Ishikawa (cell line): Measurements from ENCODE around the gene HOXB7.

Experiments
- CEBPB ChIP-seq: IDR thresholded peaks from 2 replicates; pipeline ENCODE4 v1.6.1; 2012
- CREB1 ChIP-seq: IDR thresholded peaks from 2 replicates; pipeline ENCODE4 v1.6.1; 2012; ENCODE audit warnings: low read depth
- EGR1 ChIP-seq: IDR thresholded peaks from 2 replicates; pipeline ENCODE4 v1.6.1; 2012
- EP300 ChIP-seq: IDR thresholded peaks from 2 replicates; pipeline ENCODE4 v1.6.1; 2012; ENCODE audit warnings: borderline replicate concordance
- FOXM1 ChIP-seq: IDR thresholded peaks from 2 replicates; pipeline ENCODE4 v1.6.1; 2012; ENCODE audit warnings: low read depth, borderline replicate concordance
- NFIC ChIP-seq: IDR thresholded peaks from 2 replicates; pipeline ENCODE4 v1.6.1; 2012
- RAD21 ChIP-seq: IDR thresholded peaks from 2 replicates; pipeline ENCODE4 v1.6.1; 2012; ENCODE audit warnings: low read depth
- TAF1 ChIP-seq: IDR thresholded peaks from 2 replicates; pipeline ENCODE4 v1.6.1; 2012; ENCODE audit warnings: low read depth, mild to moderate bottlenecking
- TCF12 ChIP-seq: IDR thresholded peaks from 2 replicates; pipeline ENCODE4 v1.6.1; 2012; ENCODE audit warnings: low read depth
- TEAD4 ChIP-seq: IDR thresholded peaks from 2 replicates; pipeline ENCODE4 v1.6.1; 2012
- YY1 ChIP-seq: IDR thresholded peaks from 2 replicates; pipeline ENCODE4 v1.6.1; 2012; ENCODE audit warnings: low read depth
- ZBTB7A ChIP-seq: IDR thresholded peaks from 2 replicates; pipeline ENCODE4 v1.6.1; 2012; ENCODE audit warnings: low read depth
- TF ChIP-seq, protein P1 (sequence below): IDR thresholded peaks from 2 replicates; pipeline ENCODE4 v1.6.1; 2012
- TF ChIP-seq, protein P2 (sequence below): IDR thresholded peaks from 2 replicates; pipeline ENCODE4 v1.6.1; 2012
- TF ChIP-seq, protein P3 (sequence below): IDR thresholded peaks from 2 replicates; pipeline ENCODE4 v1.6.1; 2012; ENCODE audit warnings: low read depth, mild to moderate bottlenecking

The HOXB7 gene

DNA sequence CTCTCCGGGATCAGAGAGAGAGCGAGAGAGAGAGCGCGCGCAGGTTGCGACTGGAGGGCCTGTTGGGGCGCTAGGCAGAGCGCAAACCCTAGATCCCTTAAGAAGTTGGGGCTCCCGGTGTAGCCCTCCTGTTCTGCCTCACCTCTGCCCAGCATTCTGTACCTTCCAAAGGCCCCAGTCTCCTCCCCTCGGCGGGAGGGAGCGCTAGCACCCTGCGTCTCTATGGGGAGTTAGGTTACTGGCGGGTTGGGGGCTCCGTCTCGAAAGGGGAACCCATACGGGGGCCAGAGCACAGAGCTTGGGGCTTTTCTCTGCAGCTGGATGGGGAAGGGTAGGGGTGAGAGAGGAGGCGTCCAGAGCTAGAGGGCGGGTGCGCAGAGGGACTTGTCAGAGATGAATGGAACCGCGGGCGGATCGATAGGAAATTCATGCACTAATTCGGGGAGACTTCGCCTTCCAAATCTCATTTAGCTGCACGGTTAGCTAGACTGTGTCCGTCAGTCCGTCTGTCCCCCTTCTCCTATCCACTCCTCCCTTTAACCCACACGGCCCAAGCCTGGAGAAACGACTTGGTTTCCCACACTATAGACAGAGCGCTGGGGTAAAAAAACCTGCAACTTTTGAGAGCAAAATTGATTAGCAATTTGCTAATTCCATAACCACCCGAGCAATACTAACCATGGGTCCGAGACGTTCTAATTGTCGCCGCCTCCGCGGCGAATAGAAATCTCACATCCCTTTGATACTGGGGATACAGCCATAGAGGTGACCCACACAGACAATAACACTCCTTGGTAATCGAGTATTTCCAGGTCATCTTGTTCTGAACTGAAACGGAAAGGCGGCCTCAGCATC lies 32.0 kb downstream of the HOXB7 start:
- TF ChIP-seq TCF12: no peak
- TF ChIP-seq NFIC: no peak
- no peak for TF ChIP-seq FOXM1
- TF ChIP-seq ZBTB7A: no peak
- no peak for TF ChIP-seq EP300
- no peak for TF ChIP-seq CREB1
- TF ChIP-seq CEBPB: no peak
- no peak for TF ChIP-seq YY1
- TF ChIP-seq, protein P1, sequence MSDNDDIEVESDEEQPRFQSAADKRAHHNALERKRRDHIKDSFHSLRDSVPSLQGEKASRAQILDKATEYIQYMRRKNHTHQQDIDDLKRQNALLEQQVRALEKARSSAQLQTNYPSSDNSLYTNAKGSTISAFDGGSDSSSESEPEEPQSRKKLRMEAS: no peak
- TF ChIP-seq TEAD4: no peak
- no peak for TF ChIP-seq TAF1
- TF ChIP-seq, protein P2, sequence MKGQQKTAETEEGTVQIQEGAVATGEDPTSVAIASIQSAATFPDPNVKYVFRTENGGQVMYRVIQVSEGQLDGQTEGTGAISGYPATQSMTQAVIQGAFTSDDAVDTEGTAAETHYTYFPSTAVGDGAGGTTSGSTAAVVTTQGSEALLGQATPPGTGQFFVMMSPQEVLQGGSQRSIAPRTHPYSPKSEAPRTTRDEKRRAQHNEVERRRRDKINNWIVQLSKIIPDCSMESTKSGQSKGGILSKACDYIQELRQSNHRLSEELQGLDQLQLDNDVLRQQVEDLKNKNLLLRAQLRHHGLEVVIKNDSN: no peak
- TF ChIP-seq, protein P3, sequence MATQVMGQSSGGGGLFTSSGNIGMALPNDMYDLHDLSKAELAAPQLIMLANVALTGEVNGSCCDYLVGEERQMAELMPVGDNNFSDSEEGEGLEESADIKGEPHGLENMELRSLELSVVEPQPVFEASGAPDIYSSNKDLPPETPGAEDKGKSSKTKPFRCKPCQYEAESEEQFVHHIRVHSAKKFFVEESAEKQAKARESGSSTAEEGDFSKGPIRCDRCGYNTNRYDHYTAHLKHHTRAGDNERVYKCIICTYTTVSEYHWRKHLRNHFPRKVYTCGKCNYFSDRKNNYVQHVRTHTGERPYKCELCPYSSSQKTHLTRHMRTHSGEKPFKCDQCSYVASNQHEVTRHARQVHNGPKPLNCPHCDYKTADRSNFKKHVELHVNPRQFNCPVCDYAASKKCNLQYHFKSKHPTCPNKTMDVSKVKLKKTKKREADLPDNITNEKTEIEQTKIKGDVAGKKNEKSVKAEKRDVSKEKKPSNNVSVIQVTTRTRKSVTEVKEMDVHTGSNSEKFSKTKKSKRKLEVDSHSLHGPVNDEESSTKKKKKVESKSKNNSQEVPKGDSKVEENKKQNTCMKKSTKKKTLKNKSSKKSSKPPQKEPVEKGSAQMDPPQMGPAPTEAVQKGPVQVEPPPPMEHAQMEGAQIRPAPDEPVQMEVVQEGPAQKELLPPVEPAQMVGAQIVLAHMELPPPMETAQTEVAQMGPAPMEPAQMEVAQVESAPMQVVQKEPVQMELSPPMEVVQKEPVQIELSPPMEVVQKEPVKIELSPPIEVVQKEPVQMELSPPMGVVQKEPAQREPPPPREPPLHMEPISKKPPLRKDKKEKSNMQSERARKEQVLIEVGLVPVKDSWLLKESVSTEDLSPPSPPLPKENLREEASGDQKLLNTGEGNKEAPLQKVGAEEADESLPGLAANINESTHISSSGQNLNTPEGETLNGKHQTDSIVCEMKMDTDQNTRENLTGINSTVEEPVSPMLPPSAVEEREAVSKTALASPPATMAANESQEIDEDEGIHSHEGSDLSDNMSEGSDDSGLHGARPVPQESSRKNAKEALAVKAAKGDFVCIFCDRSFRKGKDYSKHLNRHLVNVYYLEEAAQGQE: no peak
- TF ChIP-seq EGR1: no peak

DNA sequence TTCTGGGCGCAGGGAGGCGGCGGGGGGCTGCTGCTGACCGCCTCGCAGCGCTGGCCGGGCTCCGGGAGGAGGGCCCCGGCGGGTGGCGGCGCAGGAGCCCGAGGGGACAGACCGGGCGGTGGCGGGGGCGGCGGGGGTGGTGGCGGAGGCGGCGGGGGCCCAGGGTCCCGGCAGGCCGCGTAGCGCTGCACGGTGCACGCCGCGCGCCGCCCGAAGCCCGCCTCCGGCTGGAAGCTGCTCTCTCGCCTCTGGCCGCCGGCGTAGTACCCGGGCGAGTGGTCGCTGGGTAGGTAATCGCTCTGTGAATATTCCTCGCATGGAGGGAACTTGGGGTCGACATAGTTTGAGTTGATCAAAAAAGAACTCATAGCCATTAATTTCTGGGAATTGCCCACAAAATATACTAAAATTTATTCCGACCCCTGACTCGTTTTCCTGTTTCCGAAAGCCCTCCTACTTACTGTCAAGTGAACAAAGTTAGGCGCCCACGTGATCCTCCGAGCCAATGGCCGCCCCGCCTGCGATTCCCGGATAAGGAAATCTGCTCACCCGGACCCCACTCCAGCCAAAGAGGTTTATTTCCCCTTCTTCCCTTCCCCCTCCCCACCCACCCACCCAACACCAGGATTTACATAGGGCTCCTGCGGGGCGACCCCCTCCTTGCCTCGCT lies 32.7 kb downstream of the HOXB7 start, which contains the start of gene HOXB4:
TSS of gene HOXB4 (minus strand) at position 405 of the 670 bp plus-strand sequence. CDS start at position 374, 31 bp downstream.
- TF ChIP-seq TEAD4 (no peak), TCF12 (no peak), CEBPB (no peak), YY1 (no peak)
- TF ChIP-seq, protein P2: peak; percentile 89

DNA sequence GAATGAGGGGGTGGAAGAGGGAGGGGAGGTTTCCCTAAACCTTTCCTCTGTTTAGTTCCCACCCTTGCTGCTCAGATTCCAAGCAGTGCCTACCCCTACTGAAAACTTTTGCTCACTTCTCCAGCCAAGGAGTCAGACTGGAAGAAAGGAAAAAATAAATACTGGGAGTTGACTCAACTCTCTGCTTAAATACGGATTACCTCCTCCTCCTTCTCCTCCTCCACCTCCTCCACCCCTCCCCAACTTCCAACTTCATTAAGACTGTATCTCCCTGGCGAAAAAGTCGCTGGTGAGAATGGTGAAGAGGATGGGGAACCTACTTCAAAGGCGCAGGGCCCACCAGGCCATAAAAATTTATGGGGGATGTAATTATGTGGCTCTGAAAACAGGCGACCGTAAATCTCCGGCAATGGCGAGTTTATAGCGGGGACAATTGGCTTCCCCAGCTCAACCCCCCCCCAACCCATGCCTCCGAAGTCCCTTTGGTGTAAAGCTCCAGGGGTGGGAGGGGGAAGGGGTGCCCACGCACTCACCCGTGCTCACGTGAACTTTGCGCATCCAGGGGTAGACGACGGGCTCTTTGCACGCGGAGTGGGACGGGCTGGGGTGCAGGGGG lies 33.4 kb downstream of the HOXB7 start:
- TF ChIP-seq TEAD4 (0 out of 2 replicates have a peak, but pooled peaks have one; percentile 11), ZBTB7A (no peak), TCF12 (no peak), EP300 (peak; percentile 62), CEBPB (no peak), FOXM1 (no peak), YY1 (no peak), EGR1 (peak; percentile 40; the same call in 1 of the 2 replicates), NFIC (peak; percentile 39; the same call in 1 of the 2 replicates), RAD21 (no peak), CREB1 (no peak), TAF1 (no peak)
- TF ChIP-seq, protein P1: no peak
- TF ChIP-seq, protein P2: no peak
- TF ChIP-seq, protein P3: no peak

DNA sequence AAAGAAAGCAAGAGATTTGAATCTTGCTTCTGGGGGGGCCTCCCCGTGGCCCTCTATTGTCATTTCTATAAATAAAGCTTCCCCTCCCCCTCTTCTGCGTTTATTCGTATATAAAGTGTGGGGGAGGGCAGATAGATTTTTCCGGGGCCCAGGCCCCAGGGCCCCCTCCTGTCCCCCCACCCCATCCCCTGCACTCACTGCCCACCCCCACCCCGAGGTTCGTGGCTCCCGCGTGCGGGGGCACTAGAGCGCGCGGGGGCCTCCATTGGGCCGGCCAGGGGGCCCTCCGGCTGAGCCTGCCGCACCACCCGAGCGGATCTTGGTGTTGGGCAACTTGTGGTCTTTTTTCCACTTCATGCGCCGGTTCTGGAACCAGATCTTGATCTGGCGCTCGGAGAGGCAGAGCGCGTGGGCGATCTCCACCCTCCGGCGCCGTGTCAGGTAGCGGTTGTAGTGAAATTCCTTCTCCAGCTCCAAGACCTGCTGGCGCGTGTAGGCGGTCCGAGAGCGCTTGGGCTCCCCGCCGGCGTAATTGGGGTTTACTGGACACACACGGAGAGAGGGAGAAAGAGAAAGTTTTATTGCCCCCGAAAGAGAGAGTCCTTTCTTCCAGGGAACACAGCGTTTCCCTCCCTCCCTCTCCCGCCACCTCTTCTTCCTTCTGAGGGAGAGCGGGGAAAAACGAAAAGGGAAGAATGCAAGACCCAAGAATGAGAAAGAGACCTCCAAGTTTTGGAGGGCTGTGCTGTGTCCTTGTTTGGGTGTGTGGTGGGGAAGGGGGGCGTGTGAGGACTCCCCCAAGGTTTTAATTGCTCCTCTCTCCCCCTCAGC lies 34.1 kb downstream of the HOXB7 start:
- TF ChIP-seq YY1 (no peak), TCF12 (peak; percentile 73), RAD21 (no peak), EP300 (0 out of 2 replicates have a peak, but pooled peaks have one; percentile 68), CEBPB (peak; percentile 35; the same call in 1 of the 2 replicates), TEAD4 (peak; percentile 40; the same call in 1 of the 2 replicates), TAF1 (no peak), EGR1 (peak; percentile 87), FOXM1 (0 out of 2 replicates have a peak, but pooled peaks have one; percentile 30), NFIC (0 out of 2 replicates have a peak, but pooled peaks have one; percentile 15)
